Uterus (tissue), 4 donors: ENCODE results near the gene JAK2. TPM values are rescaled to one million over a fixed set of nuclear protein-coding genes. Genes with fewer than 3 reads are reported as not detected.

Source experiments
- DNase-seq, 2 donors: peaks; one replicate each; pipeline ENCODE4 v3.0.0-alpha.2; 2019 to 2020
- H3K27ac ChIP-seq, 2 donors: fragments of 200-600 bp; sonication (generic); 1 replicate in 1 of 2; 2 replicates in 1 of 2; pipeline ENCODE4 v1.5.1; 2016 to 2018
- H3K27me3 ChIP-seq, 2 donors: fragments of 200-600 bp; sonication (generic); one replicate each; pipeline ENCODE4 v1.5.1; 2018 to 2019; ENCODE audit warnings: control low read depth in 1 of 2
- H3K36me3 ChIP-seq, 2 donors: fragments of 200-600 bp; sonication (generic); one replicate each; pipeline ENCODE4 v1.5.1; 2019; ENCODE audit warnings: control low read depth in 1 of 2
- H3K4me1 ChIP-seq, 2 donors: fragments of 200-600 bp; sonication (generic); one replicate each; pipeline ENCODE4 v1.5.1; 2018 to 2019; ENCODE audit warnings: control low read depth in 1 of 2
- H3K4me3 ChIP-seq, 2 donors: fragments of 200-600 bp; sonication (generic); 1 replicate in 1 of 2; 2 replicates in 1 of 2; pipeline ENCODE4 v1.5.1; 2018 to 2019; ENCODE audit warnings: mild to moderate bottlenecking in 1 of 2
- H3K9me3 ChIP-seq, 2 donors: fragments of 200-600 bp; sonication (generic); one replicate each; pipeline ENCODE4 v1.5.1; 2019; ENCODE audit warnings: control low read depth in 1 of 2
- POLR2A ChIP-seq, 2 donors: fragments of 450-650 bp; IDR thresholded peaks; one replicate each; pipeline ENCODE4 v1.6.1; 2016; ENCODE audit warnings: antibody characterized with exemption in 2 of 2, mild to moderate bottlenecking in 1 of 2, moderate library complexity in 1 of 2
- intact Hi-C: fragments of 100-400 bp; cut with DNase I; formaldehyde crosslinking; loops from one replicate; pipeline ENCODE4 v1.15.1; 2023; ENCODE audit warnings: low total_unique reads
- total RNA-seq, 4 donors: library from RNA; depleted of rRNA in 3 of 4; stranded (reverse); fragments of >200 nt in 3 of 4; gene quantifications; one replicate each; pipeline versions ENCODE4 v1.1.0 to v1.2.4, GENCODE V29; 2014 to 2023
- TF ChIP-seq, protein P1 (sequence below), 4 experiments: fragments of 200-600 bp in 2 of 4; fragments of 450-650 bp in 2 of 4; sonication (generic) in 2 of 4; IDR thresholded peaks; one replicate each; pipeline ENCODE4 v1.5.1; 2016 to 2019; ENCODE audit warnings: antibody characterized with exemption in 4 of 4, mild to moderate bottlenecking in 2 of 4, moderate library complexity in 1 of 4
- donor health status: DM: yes; HTN: yes; CAD: no.

JAK2 gene
- total RNA-seq, 4 donors from 2014 or later = 12.8 to 47.1 (median 26.5) TPM

DNA sequence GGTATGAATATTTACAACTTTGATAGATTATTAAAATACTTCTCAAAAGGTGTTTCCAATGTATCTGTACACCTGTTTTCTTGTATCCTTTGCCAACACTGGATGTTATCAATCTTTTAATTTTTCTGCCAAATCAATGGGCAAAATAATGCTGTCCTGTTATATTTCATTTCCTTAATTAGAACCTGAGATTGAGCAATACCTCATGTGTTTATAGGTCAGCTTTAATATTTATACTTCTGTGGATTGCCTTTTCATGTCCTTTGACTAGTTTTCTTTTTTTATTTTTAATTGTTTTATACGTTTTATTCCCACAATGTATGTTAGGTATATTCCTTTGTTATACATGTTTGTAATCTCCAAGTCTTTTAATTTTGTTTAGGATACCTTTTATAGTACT lies 77.6 kb downstream of the JAK2 start:
- Histone ChIP-seq H3K36me3 (no peaks in the 10 kb centered on the region), H3K9me3 (no peaks in the 10 kb centered on the region), H3K4me3 (no peak overlapping the region), H3K27ac (no peak overlapping the region), H3K27me3 (no peaks in the 10 kb centered on the region), H3K4me1 (no peaks in the 10 kb centered on the region)
- no peak for DNase-seq
- TF ChIP-seq, protein P1, sequence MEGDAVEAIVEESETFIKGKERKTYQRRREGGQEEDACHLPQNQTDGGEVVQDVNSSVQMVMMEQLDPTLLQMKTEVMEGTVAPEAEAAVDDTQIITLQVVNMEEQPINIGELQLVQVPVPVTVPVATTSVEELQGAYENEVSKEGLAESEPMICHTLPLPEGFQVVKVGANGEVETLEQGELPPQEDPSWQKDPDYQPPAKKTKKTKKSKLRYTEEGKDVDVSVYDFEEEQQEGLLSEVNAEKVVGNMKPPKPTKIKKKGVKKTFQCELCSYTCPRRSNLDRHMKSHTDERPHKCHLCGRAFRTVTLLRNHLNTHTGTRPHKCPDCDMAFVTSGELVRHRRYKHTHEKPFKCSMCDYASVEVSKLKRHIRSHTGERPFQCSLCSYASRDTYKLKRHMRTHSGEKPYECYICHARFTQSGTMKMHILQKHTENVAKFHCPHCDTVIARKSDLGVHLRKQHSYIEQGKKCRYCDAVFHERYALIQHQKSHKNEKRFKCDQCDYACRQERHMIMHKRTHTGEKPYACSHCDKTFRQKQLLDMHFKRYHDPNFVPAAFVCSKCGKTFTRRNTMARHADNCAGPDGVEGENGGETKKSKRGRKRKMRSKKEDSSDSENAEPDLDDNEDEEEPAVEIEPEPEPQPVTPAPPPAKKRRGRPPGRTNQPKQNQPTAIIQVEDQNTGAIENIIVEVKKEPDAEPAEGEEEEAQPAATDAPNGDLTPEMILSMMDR (IDR thresholded peaks at IDR 0.05) = no peak
- no peak for TF ChIP-seq POLR2A (IDR thresholded peaks at IDR 0.05)
- intact Hi-C loops = no loop called here

GRCh38 chr9:5072871-5073270 lies 87.8 kb downstream of the JAK2 start:
- no peaks in the 10 kb centered on the region for H3K4me1 ChIP-seq
- H3K9me3 ChIP-seq = no peaks in the 10 kb centered on the region
- H3K4me3 ChIP-seq = no peak overlapping the region
- no peaks in the 10 kb centered on the region for H3K36me3 ChIP-seq
- H3K27ac ChIP-seq = no peak overlapping the region
- intact Hi-C loops = no loop called here
- no peak for DNase-seq
- no peak for TF ChIP-seq POLR2A (IDR thresholded peaks at IDR 0.05)
- TF ChIP-seq, protein P1 (IDR thresholded peaks at IDR 0.05) = no peak
- no peaks in the 10 kb centered on the region for H3K27me3 ChIP-seq

DNA sequence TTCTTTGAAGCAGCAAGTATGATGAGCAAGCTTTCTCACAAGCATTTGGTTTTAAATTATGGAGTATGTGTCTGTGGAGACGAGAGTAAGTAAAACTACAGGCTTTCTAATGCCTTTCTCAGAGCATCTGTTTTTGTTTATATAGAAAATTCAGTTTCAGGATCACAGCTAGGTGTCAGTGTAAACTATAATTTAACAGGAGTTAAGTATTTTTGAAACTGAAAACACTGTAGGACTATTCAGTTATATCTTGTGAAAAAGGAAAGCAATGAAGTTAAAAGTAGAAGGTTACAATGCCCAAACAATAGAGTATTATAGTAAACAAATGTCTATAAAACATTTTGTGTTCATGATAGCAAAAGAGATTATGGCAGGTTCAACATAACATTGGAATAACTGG lies 88.6 kb downstream of the JAK2 start:
- Histone ChIP-seq H3K27ac (no peak overlapping the region), H3K9me3 (no peaks in the 10 kb centered on the region), H3K27me3 (no peaks in the 10 kb centered on the region), H3K4me1 (no peaks in the 10 kb centered on the region), H3K4me3 (no peak overlapping the region), H3K36me3 (no peaks in the 10 kb centered on the region)
- intact Hi-C loops = no loop called here
- TF ChIP-seq, protein P1 (IDR thresholded peaks at IDR 0.05) = no peak
- no peak for TF ChIP-seq POLR2A (IDR thresholded peaks at IDR 0.05)
- no peak for DNase-seq

- Histone ChIP-seq H3K4me3 (no peak overlapping the region), H3K9me3 (no peaks in the 10 kb centered on the region), H3K27me3 (no peaks in the 10 kb centered on the region), H3K4me1 (no peaks in the 10 kb centered on the region), H3K27ac (no peak overlapping the region), H3K36me3 (no peaks in the 10 kb centered on the region)
- DNase-seq = no peak
- intact Hi-C loops = no loop called here
- TF ChIP-seq, protein P1 (IDR thresholded peaks at IDR 0.05) = no peak
- no peak for TF ChIP-seq POLR2A (IDR thresholded peaks at IDR 0.05)
Observed at GRCh38 chr9:5085993-5086392, 100.9 kb downstream of the JAK2 start.

DNA sequence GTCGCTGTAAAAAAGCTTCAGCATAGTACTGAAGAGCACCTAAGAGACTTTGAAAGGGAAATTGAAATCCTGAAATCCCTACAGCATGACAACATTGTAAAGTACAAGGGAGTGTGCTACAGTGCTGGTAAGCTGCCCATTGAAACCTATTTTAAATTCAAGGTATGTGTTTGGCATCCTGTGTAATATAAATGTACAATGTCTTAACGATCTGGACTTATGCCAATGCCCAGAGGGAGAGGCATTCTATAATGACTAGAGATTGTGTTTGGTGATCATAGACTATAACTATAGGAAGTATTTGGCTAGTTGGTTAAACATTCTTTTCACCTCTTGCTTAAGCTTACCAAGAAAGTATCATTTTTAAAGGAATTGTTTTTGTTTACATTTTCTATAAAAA lies 104.7 kb downstream of the JAK2 start:
- Histone ChIP-seq H3K9me3 (no peaks in the 10 kb centered on the region), H3K27me3 (no peaks in the 10 kb centered on the region), H3K36me3 (no peaks in the 10 kb centered on the region), H3K27ac (no peak overlapping the region), H3K4me1 (no peaks in the 10 kb centered on the region), H3K4me3 (no peak overlapping the region)
- intact Hi-C loops = no loop called here
- TF ChIP-seq, protein P1 (IDR thresholded peaks at IDR 0.05) = no peak
- no peak for TF ChIP-seq POLR2A (IDR thresholded peaks at IDR 0.05)
- DNase-seq = no peak
